K562 (cell line): Measurements from ENCODE around the gene WDR47.

Source experiments
- AFF4 ChIP-seq: sonication (generic); formaldehyde crosslinking; IDR thresholded peaks from 2 replicates; pipeline ENCODE4 v1.8.0; 2023; ENCODE audit warnings: mild to moderate bottlenecking, missing genetic modification reagents
- ATF3 ChIP-seq, 2 experiments: fragments of 450-650 bp in 1 of 2; sonication (generic) in 1 of 2; formaldehyde crosslinking in 1 of 2; IDR thresholded peaks in 1 of 2; conservative IDR thresholded peaks in 1 of 2; 2 replicates each; pipeline versions ENCODE4 v1.6.1 to v1.8.1; 2016 to 2023; ENCODE audit warnings: mild to moderate bottlenecking in 2 of 2, moderate library complexity in 2 of 2, inconsistent platforms in 1 of 2, missing genetic modification reagents in 1 of 2
- CTCF ChIP-seq, 3 experiments: IDR thresholded peaks in 2 of 3; conservative IDR thresholded peaks in 1 of 3; 2 replicates each; pipeline ENCODE4 v1.5.1; 2011 to 2012; ENCODE audit warnings: low read length in 3 of 3, mild to moderate bottlenecking in 3 of 3, control low read depth in 2 of 3, improper control_type of control experiment in 1 of 3, inconsistent platforms in 1 of 3, low read depth in 1 of 3, mixed read lengths in 1 of 3, moderate library complexity in 1 of 3; ENCODE audit not compliant: insufficient read depth in 2 of 3
- NR2C1 ChIP-seq, 2 experiments: fragments of 450-650 bp; IDR thresholded peaks; 2 replicates each; pipeline ENCODE4 v1.6.1; 2017; ENCODE audit warnings: mild to moderate bottlenecking in 2 of 2, antibody characterized with exemption in 1 of 2, inconsistent platforms in 1 of 2, missing compliant biosample characterization in 1 of 2, missing genetic modification characterization in 1 of 2
- POLR2AphosphoS2 ChIP-seq: IDR thresholded peaks from 2 replicates; pipeline ENCODE4 v1.6.1; 2012; ENCODE audit warnings: low read length, improper control_type of control experiment
- RCOR1 ChIP-seq, 2 experiments: IDR thresholded peaks; 2 replicates each; pipeline ENCODE4 v1.6.1; 2012; ENCODE audit warnings: low read depth in 2 of 2, low read length in 2 of 2, borderline replicate concordance in 1 of 2, improper control_type of control experiment in 1 of 2
- SP2 ChIP-seq: IDR thresholded peaks from 2 replicates; pipeline ENCODE4 v1.6.1; 2011; ENCODE audit warnings: mild to moderate bottlenecking, low read depth, low read length, moderate library complexity; ENCODE audit not compliant: poor library complexity, severe bottlenecking; ENCODE audit errors: extremely low read depth
- THAP7 ChIP-seq: fragments of 250-450 bp; sonication (Bioruptor Pico); IDR thresholded peaks from 2 replicates; pipeline ENCODE4 v1.5.0; 2021
- ZBTB17 ChIP-seq: fragments of 450-650 bp; formaldehyde crosslinking; IDR thresholded peaks from 2 replicates; pipeline ENCODE4 v1.4.0; 2020; ENCODE audit warnings: mild to moderate bottlenecking
- ZNF140 ChIP-seq: fragments of 250-450 bp; sonication (Bioruptor Pico); IDR thresholded peaks from 2 replicates; pipeline ENCODE4 v1.8.0; 2021; ENCODE audit warnings: moderate library complexity, mild to moderate bottlenecking, inconsistent platforms

GRCh38 chr1:108951242-108951641, 90.7 kb downstream of the WDR47 start:
- TF ChIP-seq THAP7 (CRISPR knock-in tag) (no peak), ZBTB17 (no peak), SP2 (no peak), RCOR1 (IDR thresholded peaks at IDR 0.05; ENCODE audit: borderline replicate concordance in 1 of 2, low read depth in 2 of 2, low read length in 2 of 2) (no peak), POLR2AphosphoS2 (no peak), CTCF (IDR thresholded peaks at IDR 0.05 in 2 of 3, conservative IDR thresholded peaks at IDR 0.05 in 1 of 3; ENCODE audit: insufficient read depth in 2 of 3, low read depth in 1 of 3, low read length in 3 of 3) (no peak), ZNF140 (CRISPR knock-in tag) (no peak), AFF4 (no peak), NR2C1 (IDR thresholded peaks at IDR 0.05) (no peak), NR2C1 (tag; IDR thresholded peaks at IDR 0.05) (no peak), ATF3 (IDR thresholded peaks at IDR 0.05) (no peak), ATF3 (CRISPR knock-in tag; conservative IDR thresholded peaks at IDR 0.05) (no peak)
